ENCODE measurements around the gene HLA-DPB1. TPM values are rescaled to one million over a fixed set of nuclear protein-coding genes. Genes with fewer than 3 reads are reported as not detected.

The HLA-DPB1 gene
- polyA plus RNA-seq, 1 donor from 2014 or later: 2.3 TPM

- no peaks in the 10 kb centered on the region for H3K9me2 ChIP-seq (ENCODE audit: insufficient read depth, low read length)
- no peak overlapping the region for H3K4me3 ChIP-seq (ENCODE audit: low read length)
- TF ChIP-seq RAD21 (conservative IDR thresholded peaks at IDR 0.05): no peak
- TF ChIP-seq POLR2AphosphoS5 (IDR thresholded peaks at IDR 0.05): no peak
- TF ChIP-seq MXI1 (conservative IDR thresholded peaks at IDR 0.05; ENCODE audit: poor library complexity, severe bottlenecking): no peak
- no peak for TF ChIP-seq EZH2 (IDR thresholded peaks at IDR 0.05; ENCODE audit: borderline replicate concordance, insufficient read depth, low read length, poor library complexity, severe bottlenecking)
- no peak for TF ChIP-seq EP300 (conservative IDR thresholded peaks at IDR 0.05; ENCODE audit: poor library complexity, severe bottlenecking)
- no peak for TF ChIP-seq REST (IDR thresholded peaks at IDR 0.05; ENCODE audit: borderline replicate concordance)
- no peak for TF ChIP-seq TAF1 (IDR thresholded peaks at IDR 0.05; ENCODE audit: low read depth)
- TF ChIP-seq CTCF (IDR thresholded peaks at IDR 0.05; ENCODE audit: poor library complexity, severe bottlenecking): no peak
- TF ChIP-seq SMC3 (conservative IDR thresholded peaks at IDR 0.05; ENCODE audit: poor library complexity): no peak
These were observed 41.2 kb upstream of the HLA-DPB1 start for GRCh38 chr6:33034554-33034953.

GRCh38 chr6:33036535-33036934 lies 39.3 kb upstream of the HLA-DPB1 start:
- H3K36me3 ChIP-seq (ENCODE audit: insufficient read depth, low read length): no peaks in the 10 kb centered on the region
- H3K27me3 ChIP-seq (ENCODE audit: insufficient read depth, low read depth, low read length): peaks cover 8% of the 10 kb centered on the region
- H3K4me3 ChIP-seq (ENCODE audit: low read length): no peak overlapping the region
- H4K20me1 ChIP-seq (ENCODE audit: insufficient read depth): no peaks in the 10 kb centered on the region
- no peak overlapping the region for H3K27ac ChIP-seq (ENCODE audit: low read length)
- no peaks in the 10 kb centered on the region for H3K9me3 ChIP-seq (ENCODE audit: low read length)
- H3F3A ChIP-seq (ENCODE audit: insufficient read depth, low read length, poor library complexity, severe bottlenecking): no peaks in the 10 kb centered on the region
- no peak overlapping the region for H2AFZ ChIP-seq (ENCODE audit: low read depth, low read length)
- H3K79me2 ChIP-seq (replicated peaks; ENCODE audit: insufficient read depth, low read length): no peaks in the 10 kb centered on the region
- no peak for TF ChIP-seq RAD21 (conservative IDR thresholded peaks at IDR 0.05)
- no peak for TF ChIP-seq MXI1 (conservative IDR thresholded peaks at IDR 0.05; ENCODE audit: poor library complexity, severe bottlenecking)
- no peak for TF ChIP-seq REST (IDR thresholded peaks at IDR 0.05; ENCODE audit: borderline replicate concordance)
- no peak for TF ChIP-seq CTCF (IDR thresholded peaks at IDR 0.05; ENCODE audit: poor library complexity, severe bottlenecking)
- TF ChIP-seq EP300 (conservative IDR thresholded peaks at IDR 0.05; ENCODE audit: poor library complexity, severe bottlenecking): no peak
- no peak for TF ChIP-seq SMC3 (conservative IDR thresholded peaks at IDR 0.05; ENCODE audit: poor library complexity)
- no peak for TF ChIP-seq EZH2 (IDR thresholded peaks at IDR 0.05; ENCODE audit: borderline replicate concordance, insufficient read depth, low read length, poor library complexity, severe bottlenecking)
- no peak for TF ChIP-seq TAF1 (IDR thresholded peaks at IDR 0.05; ENCODE audit: low read depth)
- no peak for TF ChIP-seq POLR2AphosphoS5 (IDR thresholded peaks at IDR 0.05)
- no peak overlapping the region for H3K4me2 ChIP-seq (ENCODE audit: low read length)
- no peaks in the 10 kb centered on the region for H3K9me2 ChIP-seq (ENCODE audit: insufficient read depth, low read length)
- no peak overlapping the region for H3K9ac ChIP-seq (ENCODE audit: low read length)

More at GRCh38 chr6:33034554-33034953, 41.2 kb upstream of the HLA-DPB1 start:
- no peak overlapping the region for H3K27ac ChIP-seq (ENCODE audit: low read length)
- no peaks in the 10 kb centered on the region for H3K79me2 ChIP-seq (replicated peaks; ENCODE audit: insufficient read depth, low read length)
- H3K4me2 ChIP-seq (ENCODE audit: low read length): no peak overlapping the region
- no peaks in the 10 kb centered on the region for H3K36me3 ChIP-seq (ENCODE audit: insufficient read depth, low read length)
- H2AFZ ChIP-seq (ENCODE audit: low read depth, low read length): no peak overlapping the region
- no peaks in the 10 kb centered on the region for H3K9me3 ChIP-seq (ENCODE audit: low read length)
- H3F3A ChIP-seq (ENCODE audit: insufficient read depth, low read length, poor library complexity, severe bottlenecking): no peaks in the 10 kb centered on the region
- no peak overlapping the region for H3K9ac ChIP-seq (ENCODE audit: low read length)
- H4K20me1 ChIP-seq (ENCODE audit: insufficient read depth): no peaks in the 10 kb centered on the region
- no peaks in the 10 kb centered on the region for H3K27me3 ChIP-seq (ENCODE audit: insufficient read depth, low read depth, low read length)

Data from neural cell (in vitro differentiated cells).